Measurements from ENCODE around the gene SPATA2L.
A peak's percentile ranks its signal among the peaks of the same experiment; 100 is the strongest.

The SPATA2L gene

GRCh38 chr16:89727406-89728120, 26.1 kb upstream of the SPATA2L start:
- DNase-seq: no peak

- DNase-seq: no peak
Measured at GRCh38 chr16:89723279-89724250, 22.1 kb upstream of the SPATA2L start.

GRCh38 chr16:89722392-89723278, 21.1 kb upstream of the SPATA2L start:
- no peak for DNase-seq

- peak; percentile 1 for DNase-seq
Measured at GRCh38 chr16:89721546-89722391, 20.3 kb upstream of the SPATA2L start.

GRCh38 chr16:89720813-89721545, 19.5 kb upstream of the SPATA2L start, which contains the start of the genes VPS9D1 and ZNF276:
TSS of gene VPS9D1 (minus strand) at chr16:89720898. CDS start at chr16:89720861, 37 bp downstream.
TSS of gene ZNF276 (plus strand) at chr16:89721537. CDS start at chr16:89721641, 104 bp downstream.
- DNase-seq: peak; percentile 41

- no peak for DNase-seq
Measured at GRCh38 chr16:89720551-89720812, 19.0 kb upstream of the SPATA2L start.

- no peak for DNase-seq
Measured at GRCh38 chr16:89717688-89718505, 16.4 kb upstream of the SPATA2L start.

GRCh38 chr16:89716916-89717687, 15.6 kb upstream of the SPATA2L start:
- DNase-seq: no peak

- DNase-seq: no peak
Measured at GRCh38 chr16:89716493-89716892, 15.0 kb upstream of the SPATA2L start.

- no peak for DNase-seq
Measured at GRCh38 chr16:89712274-89712781, 10.8 kb upstream of the SPATA2L start.

- peak; percentile 4 for DNase-seq
Measured at GRCh38 chr16:89711601-89712273, 10.2 kb upstream of the SPATA2L start.

GRCh38 chr16:89710709-89711564, 9.4 kb upstream of the SPATA2L start:
- DNase-seq: no peak

- DNase-seq: no peak
Measured at GRCh38 chr16:89709716-89710432, 8.4 kb upstream of the SPATA2L start.

GRCh38 chr16:89709166-89709565, 7.7 kb upstream of the SPATA2L start:
- no peak for DNase-seq

GRCh38 chr16:89708481-89708931, 7.0 kb upstream of the SPATA2L start:
- DNase-seq: no peak

GRCh38 chr16:89707695-89708094, 6.2 kb upstream of the SPATA2L start:
- no peak for DNase-seq
